ENCODE data around the gene PLEKHG4B.
"Not testable (repeated sequence)": the region's sequence is repeated elsewhere in the genome, so short reads cannot be mapped to it uniquely, and the experiment has no call there.

PLEKHG4B gene

DNA sequence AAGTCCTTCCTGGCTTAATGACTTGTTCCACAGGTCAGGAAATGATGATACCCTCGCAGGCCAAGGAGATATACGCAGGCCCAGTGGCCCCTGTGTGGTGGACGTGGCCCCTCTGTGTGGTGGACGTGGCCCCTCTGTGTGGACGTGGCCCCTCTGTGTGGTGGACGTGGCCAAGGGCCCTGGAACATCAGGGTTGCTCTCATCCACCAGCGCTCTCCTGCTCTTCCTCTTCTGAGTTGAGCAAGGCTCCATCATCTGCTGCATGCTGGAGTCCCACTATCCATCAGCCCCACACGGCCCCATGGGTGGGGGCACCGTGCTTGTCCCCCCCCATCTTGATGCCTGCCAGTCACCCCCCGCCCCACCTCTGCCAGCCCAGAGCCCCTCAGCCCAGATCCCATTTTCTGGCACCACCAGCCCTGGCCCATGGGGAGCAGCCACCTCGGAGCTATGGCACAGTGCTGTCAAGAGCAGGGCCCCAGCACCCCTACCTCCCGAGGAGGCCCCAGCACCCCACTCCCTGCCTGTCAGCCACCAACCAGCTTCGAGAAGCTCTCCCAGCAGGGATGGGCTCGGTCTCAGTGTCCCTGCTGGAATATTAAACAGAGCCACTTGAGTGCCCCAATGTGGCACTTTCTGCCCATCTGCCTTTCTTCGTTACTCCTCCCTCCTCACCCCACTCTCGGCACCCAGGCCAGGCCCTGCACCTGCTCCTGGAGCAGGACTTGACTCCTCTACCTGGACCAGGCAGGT, 107.4 kb downstream of the PLEKHG4B start:
- DNase-seq (ENCODE audit: low read depth in 3 of 3): no peak

DNA sequence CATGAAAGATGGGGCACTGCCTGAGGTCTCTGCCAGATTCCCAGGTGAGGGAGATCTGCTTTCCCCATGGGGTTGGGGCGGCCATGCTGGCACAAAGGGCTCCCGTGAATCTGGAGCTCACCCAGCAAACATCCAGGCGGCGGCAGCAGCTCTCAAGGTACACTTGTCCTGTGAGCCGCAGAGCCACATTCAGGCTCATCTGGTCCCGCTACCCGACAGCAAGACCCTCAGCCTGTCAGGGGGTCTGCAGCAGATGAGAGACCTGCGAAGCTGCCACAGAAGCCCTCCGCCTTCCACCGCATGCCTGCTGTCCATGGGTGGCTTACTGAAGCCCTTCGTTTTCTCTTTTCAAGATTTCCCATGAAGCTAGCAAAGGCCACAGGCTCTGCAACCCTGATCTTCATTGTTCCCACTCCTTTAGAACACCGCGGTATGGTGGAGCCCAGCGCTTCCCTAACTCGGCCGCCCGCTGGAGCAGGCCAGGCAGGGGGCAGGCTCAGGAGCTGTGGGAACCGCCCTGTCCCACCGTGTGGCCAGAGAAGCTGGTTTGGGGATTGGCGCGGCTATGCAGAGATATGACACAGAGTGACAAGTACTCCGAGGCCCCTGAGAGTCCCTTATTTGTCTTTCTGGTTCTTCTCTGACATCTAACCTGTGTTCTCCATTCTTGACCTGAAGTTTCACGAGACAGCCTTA, 108.1 kb downstream of the PLEKHG4B start:
- DNase-seq (ENCODE audit: low read depth in 3 of 3): no peak

DNA sequence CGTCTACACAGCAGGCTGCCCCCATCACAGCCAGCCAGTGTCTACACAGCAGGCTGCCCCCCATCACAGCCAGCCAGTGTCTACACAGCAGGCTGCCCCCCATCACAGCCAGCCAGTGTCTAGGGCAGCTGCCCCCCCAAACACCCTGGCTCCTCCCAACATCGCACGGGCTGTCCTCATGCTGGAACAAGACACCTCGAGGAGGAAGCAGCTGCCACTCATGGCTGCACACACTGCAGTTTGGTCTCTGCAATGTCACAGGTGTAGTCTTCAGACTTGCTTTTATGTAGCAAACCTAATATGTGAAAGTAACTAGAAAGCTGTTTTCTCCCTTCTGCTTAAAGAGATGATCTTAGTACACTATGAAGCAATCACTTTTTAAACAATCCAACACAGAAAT, 109.0 kb downstream of the PLEKHG4B start:
- no peak for DNase-seq (ENCODE audit: low read depth in 3 of 3)

DNA sequence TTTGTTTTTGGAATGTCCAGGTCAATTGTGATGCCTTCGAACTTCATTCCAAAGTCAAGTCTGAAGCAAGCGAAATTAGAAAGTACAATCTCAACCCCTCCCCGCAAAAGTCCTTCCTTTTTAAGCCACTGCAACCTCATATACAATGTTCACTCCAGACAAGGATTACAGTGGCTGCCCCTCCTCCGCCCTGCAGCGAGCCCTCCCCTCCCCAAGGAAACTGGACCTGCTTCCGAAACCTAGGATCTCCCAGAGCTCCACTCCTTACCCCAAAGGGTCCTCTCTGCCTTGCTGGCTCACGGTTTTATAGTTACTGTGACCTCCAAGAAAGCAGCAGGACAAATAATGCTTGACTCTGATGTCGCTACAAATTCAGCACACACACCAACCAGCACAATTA, 109.7 kb downstream of the PLEKHG4B start:
- DNase-seq (ENCODE audit: low read depth in 3 of 3): no peak

DNA sequence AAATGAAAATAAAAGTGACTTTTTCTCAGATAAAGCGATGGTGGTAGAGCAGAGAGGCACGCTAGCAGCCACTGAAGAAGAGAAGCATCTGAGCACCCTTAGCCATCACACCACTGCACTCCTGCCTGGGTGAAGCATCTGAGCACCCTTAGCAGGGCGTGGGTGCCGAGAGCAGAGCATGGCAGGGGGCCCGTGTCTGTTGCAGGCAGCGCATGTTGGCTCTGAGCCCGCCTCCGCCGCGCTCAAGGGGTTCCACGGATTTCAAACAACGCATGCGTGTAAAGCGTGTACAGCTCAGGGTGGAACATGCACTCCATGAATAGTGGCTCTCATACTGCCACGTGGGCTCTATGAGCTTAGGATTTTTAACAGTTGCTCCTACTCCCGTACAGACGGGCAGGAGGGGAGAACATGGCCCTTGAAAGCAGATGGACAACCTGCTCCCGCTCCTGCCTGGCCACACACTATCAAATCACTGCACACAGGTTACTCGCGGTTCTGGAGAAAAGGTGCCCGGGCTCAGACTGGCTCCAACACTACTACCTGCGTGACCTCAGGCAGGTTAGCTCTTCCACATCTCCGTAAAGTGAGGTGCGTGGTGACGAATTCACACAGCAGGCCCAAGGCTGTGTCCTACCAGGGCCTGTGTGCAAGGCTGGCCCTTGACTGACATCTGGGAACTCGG, 111.4 kb downstream of the PLEKHG4B start:
- no peak for DNase-seq (ENCODE audit: low read depth in 3 of 3)

DNA sequence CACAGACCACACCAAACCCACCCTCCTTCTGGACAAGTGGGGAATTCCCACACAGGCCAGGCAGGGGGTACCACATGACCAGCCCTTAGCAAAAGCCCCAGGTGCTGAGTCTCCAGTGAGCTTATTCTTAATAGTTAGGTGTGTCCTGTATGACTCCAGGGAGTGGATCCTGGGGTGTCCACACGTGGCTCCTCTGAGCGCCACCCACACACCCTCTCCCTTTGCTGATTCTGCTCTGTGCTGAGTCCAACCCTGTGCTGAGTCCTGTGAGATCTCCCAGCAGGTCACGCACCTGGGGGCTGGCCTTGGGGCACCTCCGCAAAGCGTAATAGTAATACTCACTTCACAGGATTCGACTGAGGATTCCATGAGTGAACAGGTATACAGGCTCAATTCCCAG, 112.0 kb downstream of the PLEKHG4B start:
- DNase-seq (ENCODE audit: low read depth in 3 of 3): no peak

DNA sequence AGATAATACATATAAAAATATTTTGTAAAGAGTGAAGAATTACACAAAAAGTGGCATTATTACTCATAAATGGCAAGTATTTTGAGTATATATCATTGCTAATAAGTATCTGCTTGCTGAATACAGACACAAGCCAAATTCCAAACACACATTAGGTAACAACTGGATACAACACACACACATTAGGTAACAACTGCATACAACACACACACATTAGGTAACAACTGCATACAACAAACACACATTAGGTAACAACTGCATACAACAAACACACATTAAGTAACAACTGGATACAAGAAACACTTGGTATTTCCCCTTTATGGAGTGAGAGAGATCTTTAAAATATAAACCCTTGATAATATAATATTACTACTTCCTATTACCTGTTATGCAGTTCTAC, 112.5 kb downstream of the PLEKHG4B start:
- no peak for DNase-seq (ENCODE audit: low read depth in 3 of 3)

DNA sequence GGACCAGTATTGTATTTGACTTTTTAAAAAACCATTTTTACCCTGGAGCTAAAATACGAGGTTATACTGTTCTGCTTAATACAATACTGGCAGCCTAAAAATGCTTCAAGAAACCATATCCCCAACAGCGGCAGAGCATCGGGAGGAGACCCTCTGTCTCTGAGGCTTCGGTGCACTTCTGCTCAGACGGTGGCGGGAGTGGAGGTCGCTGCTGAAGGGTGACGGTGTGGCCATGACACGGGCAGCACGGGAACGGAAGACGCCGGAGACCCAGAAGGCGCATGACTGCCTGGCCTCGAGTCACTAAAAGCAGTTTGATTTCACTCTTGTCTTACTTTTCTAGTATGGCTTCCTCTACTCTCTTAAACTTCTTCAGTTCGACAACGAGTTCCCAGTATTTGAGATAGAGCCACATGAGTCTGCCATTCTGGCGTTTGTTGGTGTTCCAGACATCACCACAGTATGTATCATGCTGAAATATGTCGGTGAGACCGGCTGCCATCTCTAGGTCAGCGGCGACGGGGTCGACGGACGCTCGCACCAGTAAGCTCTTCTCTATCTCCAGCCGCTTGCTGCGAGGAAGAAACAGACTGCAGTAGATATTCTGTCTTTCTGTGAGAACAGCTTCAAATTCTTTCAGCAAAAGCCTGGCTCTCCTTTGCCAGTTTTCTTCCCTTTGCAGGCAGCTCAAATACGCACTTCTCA, 113.2 kb downstream of the PLEKHG4B start:
- no peak for DNase-seq (ENCODE audit: low read depth in 3 of 3)

DNA sequence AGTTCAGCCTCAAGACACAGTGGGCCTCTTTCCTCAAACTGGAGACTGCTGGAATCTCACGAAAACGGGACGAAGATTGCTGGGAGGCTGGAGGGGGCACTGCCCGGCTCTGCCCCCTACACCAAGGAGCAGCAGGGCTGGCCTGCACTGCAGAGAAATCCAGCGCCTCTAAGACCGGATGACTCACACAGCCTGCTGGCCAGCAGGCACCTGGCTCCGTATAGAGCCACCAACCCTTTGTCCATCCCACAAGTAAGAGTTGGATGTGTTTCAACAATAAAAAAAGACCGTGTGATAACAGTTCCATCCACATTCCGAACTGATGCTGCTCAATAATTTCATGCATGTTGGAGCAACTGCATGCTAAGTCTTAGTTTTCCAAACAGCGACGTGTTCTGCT, 114.4 kb downstream of the PLEKHG4B start:
- no peak for DNase-seq (ENCODE audit: low read depth in 3 of 3)

DNA sequence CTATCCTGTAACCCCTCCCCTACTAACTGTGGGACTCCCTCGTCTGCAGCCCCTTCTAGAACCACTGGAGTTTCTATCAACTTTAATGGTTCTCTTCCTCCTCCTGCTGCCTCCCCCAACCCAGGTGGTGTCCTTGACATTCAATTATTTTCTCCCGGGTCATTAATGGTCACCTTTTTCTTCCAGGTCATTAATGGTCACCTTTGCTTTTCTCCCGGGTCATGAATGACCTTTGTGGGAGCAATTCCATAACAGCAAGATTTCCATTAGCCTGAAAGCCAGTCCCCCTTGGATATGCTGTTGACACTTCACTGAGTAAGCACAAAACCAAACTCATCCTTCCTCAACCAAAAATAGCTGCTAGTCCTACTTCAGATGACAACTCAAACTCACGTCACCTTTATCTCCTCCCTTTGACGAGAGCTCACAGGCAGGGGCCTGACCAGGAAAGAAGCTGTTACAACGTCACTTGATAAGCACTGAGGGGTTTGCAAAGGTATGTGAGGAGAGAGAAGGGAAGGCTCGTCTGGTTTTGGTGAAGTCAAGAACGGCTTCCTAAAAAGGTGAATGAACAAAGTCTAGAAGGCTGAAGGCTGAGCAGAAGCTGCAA, 115.1 kb downstream of the PLEKHG4B start:
- DNase-seq (ENCODE audit: low read depth in 3 of 3): no peak

DNA sequence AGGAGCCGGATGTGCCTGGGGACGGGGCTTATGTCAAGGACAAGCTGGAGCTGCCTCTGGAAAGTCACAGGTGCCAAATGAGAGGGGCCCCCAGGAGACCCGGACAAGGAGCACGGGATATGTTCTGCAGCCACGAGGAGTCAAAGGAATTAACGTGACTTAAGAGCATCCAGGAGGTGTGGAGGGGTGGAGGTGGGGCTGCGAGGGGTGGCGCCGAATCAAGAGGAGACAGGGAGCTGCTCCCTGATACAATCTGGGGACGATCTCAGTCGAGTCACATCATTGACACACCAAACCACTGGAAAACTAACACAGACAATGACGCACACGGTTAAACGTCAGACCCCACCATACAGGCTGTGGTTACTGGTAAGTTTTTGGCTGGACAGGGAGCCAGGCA, 115.6 kb downstream of the PLEKHG4B start:
- no peak for DNase-seq (ENCODE audit: low read depth in 3 of 3)

DNA sequence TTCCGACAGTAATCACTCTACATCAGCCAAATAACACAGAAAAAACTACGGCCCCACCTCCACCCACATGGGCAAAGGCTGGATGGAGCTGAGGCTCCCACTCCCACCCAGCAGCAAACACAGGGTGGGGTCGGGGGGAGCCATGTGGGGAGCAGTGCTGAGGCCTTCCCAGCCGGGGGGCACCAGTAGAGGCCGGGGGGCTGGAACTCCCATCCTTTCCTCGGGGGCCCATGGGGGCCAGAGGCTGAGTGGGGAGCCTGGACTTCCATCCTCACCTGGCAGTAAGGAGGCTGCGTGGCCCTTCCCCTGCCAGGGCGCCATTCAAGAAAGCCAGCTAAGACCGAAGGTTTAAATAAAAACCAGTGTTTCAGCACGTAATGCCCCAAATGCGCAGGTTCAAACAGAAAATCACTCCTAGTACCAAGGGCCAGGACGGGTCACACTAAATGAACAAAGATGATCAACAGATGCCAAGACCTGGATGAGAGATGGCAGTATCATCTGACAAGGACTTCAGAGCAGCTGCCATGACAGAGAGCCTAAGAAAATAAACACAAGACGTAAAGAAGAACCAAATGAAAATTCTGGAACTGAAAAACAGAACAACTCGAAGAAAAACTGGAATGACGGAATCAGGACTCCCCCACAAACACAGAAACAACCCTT, 116.6 kb downstream of the PLEKHG4B start:
- DNase-seq (ENCODE audit: low read depth in 3 of 3): no peak

DNA sequence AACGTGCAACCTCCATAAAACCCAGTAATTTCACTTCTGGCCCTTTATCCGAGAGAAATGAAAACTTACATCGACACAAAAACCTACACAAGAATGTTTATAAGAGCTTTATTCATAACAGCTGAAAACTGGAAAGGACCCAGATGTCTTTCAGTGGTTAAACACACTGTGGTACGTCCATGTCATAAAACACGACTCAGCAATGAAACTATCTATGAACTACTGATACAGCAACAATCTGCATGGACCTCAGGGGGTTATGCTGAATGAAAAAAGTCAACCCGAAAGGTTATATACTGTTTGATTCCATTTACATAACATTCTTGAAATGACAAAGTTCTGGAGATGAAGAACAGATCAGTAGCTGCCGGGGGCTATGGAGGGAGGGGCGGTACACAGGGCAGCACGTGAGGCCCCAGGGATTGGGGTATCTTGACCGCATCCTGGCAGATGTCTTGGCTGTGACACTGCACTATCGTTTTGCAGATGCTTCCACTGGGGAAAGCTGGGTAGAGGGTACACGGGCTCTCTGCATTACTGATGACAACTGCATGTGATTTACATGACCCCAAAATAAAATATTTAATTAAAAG, 121.9 kb downstream of the PLEKHG4B start:
- no peak for DNase-seq (ENCODE audit: low read depth in 3 of 3)

DNA sequence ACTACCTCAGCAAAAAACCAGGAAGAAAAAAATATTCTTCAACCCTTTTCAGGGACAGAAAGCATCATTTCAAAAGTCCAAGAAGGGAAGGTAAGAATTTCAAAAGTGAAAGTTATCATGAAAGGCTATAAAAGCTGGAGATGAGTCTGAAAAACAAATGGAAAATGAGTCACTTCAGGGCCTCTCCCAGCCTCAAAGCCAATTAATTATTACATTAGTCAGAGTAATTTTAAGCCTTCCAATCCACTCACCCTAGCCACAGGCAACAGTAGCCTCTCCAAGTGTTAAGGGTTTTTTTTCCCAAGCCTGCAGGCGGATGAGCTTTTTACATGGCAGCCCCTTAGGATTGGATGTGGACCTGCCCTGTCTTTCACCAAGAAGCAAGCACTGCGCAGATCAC, 123.3 kb downstream of the PLEKHG4B start:
- DNase-seq (ENCODE audit: low read depth in 3 of 3): not testable (repeated sequence)

DNA sequence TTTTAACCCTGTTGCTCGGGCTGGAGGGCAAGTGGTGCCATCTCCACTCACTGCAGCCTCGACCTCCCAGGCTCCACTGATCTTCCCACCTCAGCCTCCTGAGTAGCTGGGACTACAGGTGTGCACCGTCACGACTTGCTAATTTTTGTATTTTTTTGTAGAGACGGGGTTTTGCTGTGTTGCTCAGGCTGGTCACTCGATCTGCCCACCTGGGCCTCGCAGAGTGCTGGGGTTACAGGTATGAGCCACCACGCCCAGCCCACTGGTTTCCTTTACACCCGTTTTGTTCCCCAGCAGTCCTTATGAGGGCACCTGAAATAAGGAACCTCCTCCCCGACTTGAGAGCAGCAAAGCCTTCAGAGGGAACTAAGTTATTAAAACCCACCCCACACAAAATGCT, 124.1 kb downstream of the PLEKHG4B start:
- DNase-seq (ENCODE audit: low read depth in 3 of 3): not testable (repeated sequence)

DNA sequence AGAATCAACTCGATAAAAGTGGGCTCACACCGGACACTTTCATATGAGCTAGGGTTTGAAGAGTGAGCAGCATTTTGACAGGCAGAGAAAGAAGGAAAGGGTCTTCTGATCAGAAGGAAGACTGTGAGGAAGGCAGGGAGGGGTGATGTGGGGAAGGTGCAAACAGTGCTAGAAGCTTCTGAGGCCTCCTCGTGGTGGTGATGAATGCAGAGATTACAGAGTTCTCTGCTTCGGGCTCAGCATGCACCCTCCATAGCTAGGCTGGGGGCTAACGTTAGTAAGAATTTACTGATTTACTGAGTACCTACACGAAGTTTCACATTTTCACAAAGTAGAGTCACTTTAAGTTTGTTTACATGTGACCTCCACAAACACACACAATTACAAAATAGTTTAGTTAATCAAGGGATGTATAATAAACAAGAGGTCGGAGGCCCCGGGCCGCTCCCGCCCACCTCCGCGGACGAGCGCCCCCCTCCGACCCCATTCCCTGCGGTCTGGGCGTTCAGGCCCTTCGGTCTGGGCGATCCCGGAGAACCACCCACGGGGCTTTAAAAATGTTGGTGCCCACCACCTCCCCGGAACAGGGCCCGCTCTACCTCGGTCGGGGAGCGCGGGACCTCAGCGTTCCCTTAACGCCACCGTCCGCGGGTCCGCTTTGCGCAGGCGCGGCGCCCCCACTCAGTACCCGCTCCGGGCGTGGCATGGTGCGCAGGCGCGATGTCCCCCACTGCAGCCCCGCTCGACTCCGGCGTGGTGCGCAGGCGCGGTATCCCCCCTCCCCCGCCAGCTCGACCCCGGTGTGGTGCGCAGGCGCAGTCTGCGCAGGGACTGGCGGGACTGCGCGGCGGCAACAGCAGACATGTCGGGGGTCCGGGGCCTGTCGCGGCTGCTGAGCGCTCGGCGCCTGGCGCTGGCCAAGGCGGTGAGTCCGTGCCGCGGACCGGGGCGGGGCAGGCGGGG, 125.8 kb downstream of the PLEKHG4B start, which contains the start of the genes CCDC127 and SDHA:
Gene CCDC127, minus strand, starts transcription at position 660 of the 963 bp plus-strand sequence. CDS start 1,304 bp downstream, outside the sequence.
Gene SDHA, plus strand, starts transcription at position 827 of the 963 bp plus-strand sequence. Its CDS starts 36 bp downstream, at position 863.
- peak; percentile 97 to 99 (median 99) for DNase-seq (ENCODE audit: low read depth in 3 of 3)

DNA sequence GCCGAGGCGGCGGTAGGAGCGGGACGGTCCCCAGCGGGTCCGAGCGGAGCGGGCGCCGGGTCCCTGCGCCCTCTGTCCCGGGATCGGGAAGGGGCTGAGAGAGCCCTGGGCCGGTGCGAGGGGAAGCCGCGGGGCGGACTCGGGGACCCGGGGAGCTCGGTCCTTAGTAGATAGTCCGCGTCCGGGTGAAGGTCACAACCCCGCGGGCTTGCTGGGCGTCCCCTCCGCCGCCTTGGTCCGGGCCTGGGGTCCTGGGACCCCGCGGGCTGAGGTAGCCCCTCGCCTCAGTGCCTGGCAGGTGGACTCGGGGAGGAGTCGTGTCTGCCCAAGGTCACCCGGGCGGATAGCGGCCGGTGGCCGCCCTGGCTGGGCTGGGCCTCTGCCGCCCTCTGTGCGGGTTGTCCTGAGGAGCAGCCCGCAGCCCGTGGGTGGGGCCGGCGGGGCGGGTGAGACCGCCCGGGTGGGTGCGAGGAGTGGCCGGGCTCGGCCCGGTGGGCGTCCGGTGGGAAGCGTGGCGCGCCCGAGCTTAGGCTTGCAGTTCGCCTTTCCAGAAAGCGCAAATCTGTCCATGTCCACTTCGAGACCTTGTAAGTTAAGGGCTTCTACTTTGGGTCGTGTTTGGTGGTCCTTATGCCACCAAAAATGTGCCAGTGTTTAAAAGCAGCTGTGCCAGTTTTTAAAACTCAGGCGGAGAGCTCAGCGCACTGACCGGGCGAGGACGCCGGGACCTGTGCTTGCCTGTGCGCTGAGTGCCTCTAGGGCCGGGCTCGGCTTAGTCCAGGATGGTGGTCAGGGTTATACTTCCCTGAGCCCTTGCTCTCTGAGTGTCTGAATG, 126.7 kb downstream of the PLEKHG4B start:
- no peak for DNase-seq (ENCODE audit: low read depth in 3 of 3)

DNA sequence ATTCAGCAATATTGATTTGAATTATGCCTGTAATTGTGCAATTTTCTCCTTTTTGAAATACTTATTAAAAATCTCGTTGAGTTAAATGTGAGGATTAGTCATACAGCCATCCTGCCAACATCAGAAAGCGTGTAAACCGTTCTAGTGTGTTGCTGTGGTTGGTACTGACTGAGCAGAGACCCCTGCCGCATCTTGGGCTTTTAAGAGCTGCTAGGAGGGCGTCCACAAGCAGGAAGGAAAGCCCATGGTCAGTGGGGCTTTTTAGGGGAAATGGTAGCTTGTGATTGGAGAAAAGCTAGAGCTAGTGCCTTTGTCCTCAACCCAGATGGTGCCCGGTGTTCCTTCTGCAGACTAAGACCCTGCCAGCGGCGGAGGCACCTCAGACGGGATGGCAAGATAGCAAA, 127.5 kb downstream of the PLEKHG4B start:
- DNase-seq (ENCODE audit: low read depth in 3 of 3): no peak
